ENCODE data around the gene UGT1A5.

The UGT1A5 gene

GRCh38 chr2:233789554-233789953 is 76.8 kb downstream of the UGT1A5 start:
- no peak for DNase-seq (ENCODE audit: low spot score)

GRCh38 chr2:233791151-233791882 is 78.6 kb downstream of the UGT1A5 start:
- no peak for DNase-seq (ENCODE audit: low spot score)

DNA sequence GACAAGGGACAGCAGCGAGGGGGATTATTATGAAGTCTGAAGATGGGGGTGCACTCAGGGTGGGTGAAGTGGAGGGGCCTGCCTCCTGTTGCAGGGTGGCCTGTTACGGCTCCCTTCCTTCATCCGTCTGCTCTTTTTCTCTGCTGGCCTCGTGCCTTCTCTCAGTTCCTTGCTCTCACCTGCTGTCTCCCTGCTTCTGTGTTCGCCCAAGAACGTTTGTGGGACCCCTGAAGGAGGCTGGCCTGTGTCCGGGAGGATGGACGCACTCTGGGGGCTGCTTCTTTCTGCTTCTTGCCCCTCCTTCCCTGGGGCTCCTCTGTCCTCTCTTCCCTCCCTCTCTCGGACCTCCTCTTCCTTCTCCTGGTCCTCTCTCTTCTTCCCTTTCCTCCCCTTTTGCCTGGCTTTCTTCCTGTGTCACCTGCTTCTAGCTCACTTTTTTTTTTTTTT is 79.2 kb downstream of the UGT1A5 start:
- no peak for DNase-seq (ENCODE audit: low spot score)

DNA sequence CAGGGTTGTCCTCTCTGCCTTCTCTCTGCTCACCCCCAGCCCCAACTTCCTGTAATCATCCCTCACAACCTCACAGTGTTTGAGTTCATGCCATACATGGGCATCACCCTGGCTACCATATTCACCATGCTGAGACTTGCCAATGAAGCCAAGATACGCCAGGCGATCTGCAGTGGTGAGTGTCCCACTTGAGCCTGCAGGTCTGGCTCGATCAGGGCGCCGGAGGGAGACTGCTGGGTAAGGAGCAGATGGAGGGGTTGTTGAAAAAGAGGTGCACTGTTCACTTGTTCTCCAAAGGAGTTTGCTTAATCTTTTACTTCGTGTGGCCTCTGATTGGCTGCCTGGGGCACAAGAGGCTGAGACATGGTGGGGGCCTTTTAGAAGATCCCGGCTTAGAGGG is 80.0 kb downstream of the UGT1A5 start:
- DNase-seq (ENCODE audit: low spot score) = no peak

GRCh38 chr2:233793465-233794127 is 80.9 kb downstream of the UGT1A5 start:
- DNase-seq (ENCODE audit: low spot score) = no peak

- DNase-seq (ENCODE audit: low spot score) = no peak
These were observed 81.5 kb downstream of the UGT1A5 start for GRCh38 chr2:233794128-233794658.

DNA sequence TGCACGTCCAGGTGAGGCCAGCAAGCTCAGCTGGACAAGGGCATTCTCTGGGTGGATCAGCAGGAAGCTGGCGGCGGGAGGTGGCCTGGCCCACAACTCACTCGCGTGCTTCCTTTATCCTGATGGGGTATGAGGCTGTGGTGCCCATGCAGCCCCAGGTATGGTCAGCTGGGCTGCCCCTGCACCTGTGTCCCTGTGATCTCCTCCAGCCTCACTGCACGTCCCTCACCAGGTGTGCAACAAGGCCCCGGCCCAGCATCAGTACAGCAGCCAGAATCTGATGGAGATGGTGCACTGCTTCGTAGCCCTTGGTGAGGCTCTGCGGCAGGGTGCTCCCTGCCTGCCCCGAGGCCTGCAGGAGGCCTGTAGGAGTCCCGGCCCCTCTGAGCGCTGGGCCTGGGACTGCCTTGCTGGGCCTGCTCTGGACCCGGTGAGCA is 83.0 kb downstream of the UGT1A5 start:
- DNase-seq (ENCODE audit: low spot score) = no peak

DNA sequence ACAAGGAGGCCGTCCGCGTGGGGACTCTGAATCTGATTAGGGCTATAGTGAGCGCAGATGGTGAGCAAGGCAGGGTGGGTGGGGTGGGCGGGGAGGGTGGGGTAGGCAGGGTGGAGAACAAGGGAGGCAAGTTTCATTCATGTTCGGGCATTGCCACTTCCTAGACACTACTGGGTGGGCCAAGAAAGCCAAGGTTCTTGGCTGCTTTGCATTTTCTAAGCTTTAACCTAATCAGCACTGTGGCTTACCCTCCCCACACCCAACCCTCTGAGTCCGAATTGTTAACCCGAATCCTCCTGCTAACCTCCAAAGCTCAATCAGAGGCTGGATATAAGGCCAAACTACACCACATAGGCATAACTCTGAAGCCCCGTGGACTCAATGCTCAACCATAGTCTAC is 83.5 kb downstream of the UGT1A5 start:
- DNase-seq (ENCODE audit: low spot score) = no peak

DNA sequence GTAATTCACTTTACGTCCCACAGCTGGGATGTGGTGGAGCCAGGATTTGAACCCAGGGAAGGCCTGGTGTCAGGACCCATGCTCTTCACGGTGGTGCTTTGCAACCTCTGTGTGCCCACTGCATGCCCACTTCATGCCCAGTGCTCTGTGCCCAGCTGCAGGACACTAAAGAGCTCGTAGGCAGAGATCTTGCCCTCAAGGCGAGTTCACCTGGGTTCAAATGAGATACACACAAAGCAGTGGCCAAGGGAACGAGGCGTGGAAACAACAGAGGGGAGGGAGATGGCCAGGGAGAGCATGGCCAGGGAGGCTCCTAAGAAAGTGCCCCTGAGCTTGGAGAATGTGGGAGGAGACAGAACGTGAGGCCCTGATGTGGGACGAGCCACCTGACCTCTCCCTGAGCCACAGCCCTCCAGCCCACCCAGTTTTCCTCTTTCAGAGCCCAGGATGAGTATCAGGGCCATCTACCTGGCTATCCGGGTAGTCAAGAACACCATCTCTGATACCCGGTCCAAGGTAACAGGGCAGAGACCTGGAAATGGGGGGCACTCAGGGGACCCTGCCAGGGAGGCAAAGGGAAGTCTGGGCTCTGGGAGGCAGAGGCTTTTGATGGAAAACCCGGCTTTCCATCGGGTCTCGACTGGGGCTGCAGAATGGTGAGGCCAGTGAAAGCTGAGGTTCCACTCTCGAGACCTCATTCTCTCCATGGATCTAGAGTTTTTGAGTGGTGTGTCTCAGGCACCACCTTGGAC is 85.8 kb downstream of the UGT1A5 start:
- DNase-seq (ENCODE audit: low spot score) = no peak

GRCh38 chr2:233799087-233799665 is 86.5 kb downstream of the UGT1A5 start:
- no peak for DNase-seq (ENCODE audit: low spot score)

DNA sequence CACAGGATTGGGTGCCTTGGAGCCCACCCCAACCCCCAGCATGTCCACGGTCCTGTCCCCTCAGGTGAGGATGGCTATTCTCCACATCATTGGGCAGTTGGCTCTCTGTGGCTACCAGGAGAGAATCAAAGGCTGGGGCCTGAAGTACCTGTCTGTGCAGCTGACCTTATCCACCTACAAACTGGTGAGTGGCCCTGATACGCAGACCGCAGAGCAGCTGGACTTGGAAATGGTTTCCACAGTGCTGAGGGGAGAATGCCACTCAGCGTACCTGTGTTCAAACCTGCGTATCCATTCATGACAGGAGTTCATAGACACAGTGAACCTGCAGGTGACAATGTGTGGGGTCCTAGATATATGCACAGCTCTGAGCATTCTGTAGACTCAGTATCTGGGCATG is 87.0 kb downstream of the UGT1A5 start:
- no peak for DNase-seq (ENCODE audit: low spot score)

DNA sequence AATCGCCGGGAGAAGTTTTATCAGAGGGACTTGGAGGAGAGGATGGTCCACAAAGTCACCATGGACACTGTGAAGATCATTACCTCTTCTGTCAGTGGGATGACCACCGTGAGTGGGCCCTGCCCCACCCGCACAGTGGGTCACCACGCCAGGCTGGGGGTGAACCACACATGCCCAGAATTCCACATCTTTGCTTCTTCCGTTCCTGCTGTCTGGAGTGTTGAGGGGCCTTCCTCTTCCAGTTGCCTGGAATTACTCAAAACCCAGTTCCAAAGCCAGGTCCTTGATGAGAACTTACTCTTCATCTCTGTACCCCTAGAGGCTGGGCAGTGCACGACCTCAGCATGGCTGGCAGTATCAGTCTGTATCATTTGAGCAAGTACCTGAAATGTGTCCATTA is 87.5 kb downstream of the UGT1A5 start:
- no peak for DNase-seq (ENCODE audit: low spot score)

- no peak for DNase-seq (ENCODE audit: low spot score)
These were observed 88.8 kb downstream of the UGT1A5 start for GRCh38 chr2:233801357-233802131.

- DNase-seq (ENCODE audit: low spot score) = no peak
These were observed 89.6 kb downstream of the UGT1A5 start for GRCh38 chr2:233802132-233802815.

- DNase-seq (ENCODE audit: low spot score) = no peak
These were observed 90.7 kb downstream of the UGT1A5 start for GRCh38 chr2:233803292-233803911.

DNA sequence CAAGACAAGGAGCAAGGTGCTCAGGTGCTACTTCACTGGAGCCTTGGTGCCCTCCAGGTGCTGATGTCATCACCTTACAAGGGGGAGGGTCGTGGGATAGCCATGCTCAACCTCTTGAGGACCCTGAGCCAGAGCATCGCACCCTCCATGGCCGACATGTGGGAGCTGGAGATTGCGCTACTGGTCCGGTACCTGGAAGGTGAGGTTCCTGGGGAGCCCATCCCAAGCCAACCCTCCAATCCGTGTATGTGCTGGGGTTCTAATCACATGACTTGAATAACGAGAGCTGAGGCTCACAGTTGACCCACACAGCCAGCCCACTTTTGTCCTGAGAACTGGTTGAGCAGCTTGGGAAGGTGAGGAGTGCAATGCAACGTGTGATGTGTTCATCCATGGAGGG is 91.3 kb downstream of the UGT1A5 start:
- no peak for DNase-seq (ENCODE audit: low spot score)

- no peak for DNase-seq (ENCODE audit: low spot score)
These were observed 94.6 kb downstream of the UGT1A5 start for GRCh38 chr2:233807215-233807865.

GRCh38 chr2:233807966-233808935 is 95.5 kb downstream of the UGT1A5 start:
- no peak for DNase-seq (ENCODE audit: low spot score)

GRCh38 chr2:233810385-233810784 is 97.7 kb downstream of the UGT1A5 start:
- DNase-seq (ENCODE audit: low spot score) = no peak

All from COLO829 (cell line).